Measurements from ENCODE around the gene JAG2. TPM values are rescaled to one million over a fixed set of nuclear protein-coding genes. Genes with fewer than 3 reads are reported as not detected.

The JAG2 gene
- total RNA-seq, 1 donor from 2014 or later: 84.1 TPM

GRCh38 chr14:105210266-105211025 is 41.9 kb upstream of the JAG2 start:
- Mint-ChIP-seq H3K4me3 (ENCODE audit: unreplicated experiment) (no peak overlapping the region), H3K36me3 (ENCODE audit: unreplicated experiment) (no peaks in the 10 kb centered on the region), H3K4me1 (ENCODE audit: low read depth, unreplicated experiment) (peaks cover 17% of the 10 kb centered on the region), H3K27me3 (ENCODE audit: unreplicated experiment) (peaks cover 12% of the 10 kb centered on the region), H3K27ac (ENCODE audit: unreplicated experiment) (peak overlapping the region; percentile 38), H3K9me3 (ENCODE audit: unreplicated experiment) (peaks cover 11% of the 10 kb centered on the region)
- no peak for TF ChIP-seq CTCF (IDR thresholded peaks at IDR 0.05; ENCODE audit: partially characterized antibody, unreplicated experiment)
- DNase-seq: no peak

- H3K4me1 Mint-ChIP-seq (ENCODE audit: low read depth, unreplicated experiment): peaks cover 12% of the 10 kb centered on the region
These were observed 41.1 kb upstream of the JAG2 start for GRCh38 chr14:105209646-105210045.

GRCh38 chr14:105209091-105209490 is 40.5 kb upstream of the JAG2 start:
- Mint-ChIP-seq H3K9me3 (ENCODE audit: unreplicated experiment) (peaks cover 9% of the 10 kb centered on the region), H3K36me3 (ENCODE audit: unreplicated experiment) (no peaks in the 10 kb centered on the region), H3K4me3 (ENCODE audit: unreplicated experiment) (no peak overlapping the region), H3K4me1 (ENCODE audit: low read depth, unreplicated experiment) (peaks cover 12% of the 10 kb centered on the region), H3K27ac (ENCODE audit: unreplicated experiment) (no peak overlapping the region), H3K27me3 (ENCODE audit: unreplicated experiment) (peaks cover 10% of the 10 kb centered on the region)
- TF ChIP-seq CTCF (IDR thresholded peaks at IDR 0.05; ENCODE audit: partially characterized antibody, unreplicated experiment): no peak
- DNase-seq: peak; percentile 16

More at GRCh38 chr14:105209646-105210045, 41.1 kb upstream of the JAG2 start:
- H3K27me3 Mint-ChIP-seq (ENCODE audit: unreplicated experiment): peaks cover 8% of the 10 kb centered on the region
- H3K4me3 Mint-ChIP-seq (ENCODE audit: unreplicated experiment): no peak overlapping the region
- H3K9me3 Mint-ChIP-seq (ENCODE audit: unreplicated experiment): peaks cover 9% of the 10 kb centered on the region
- DNase-seq: peak; percentile 8
- no peak for TF ChIP-seq CTCF (IDR thresholded peaks at IDR 0.05; ENCODE audit: partially characterized antibody, unreplicated experiment)
- no peaks in the 10 kb centered on the region for H3K36me3 Mint-ChIP-seq (ENCODE audit: unreplicated experiment)
- H3K27ac Mint-ChIP-seq (ENCODE audit: unreplicated experiment): no peak overlapping the region

GRCh38 chr14:105208738-105209075 is 40.1 kb upstream of the JAG2 start:
- no peaks in the 10 kb centered on the region for H3K36me3 Mint-ChIP-seq (ENCODE audit: unreplicated experiment)
- H3K27me3 Mint-ChIP-seq (ENCODE audit: unreplicated experiment): peaks cover 10% of the 10 kb centered on the region
- no peak overlapping the region for H3K4me3 Mint-ChIP-seq (ENCODE audit: unreplicated experiment)
- no peak overlapping the region for H3K27ac Mint-ChIP-seq (ENCODE audit: unreplicated experiment)
- DNase-seq: no peak
- no peak for TF ChIP-seq CTCF (IDR thresholded peaks at IDR 0.05; ENCODE audit: partially characterized antibody, unreplicated experiment)
- peaks cover 9% of the 10 kb centered on the region for H3K9me3 Mint-ChIP-seq (ENCODE audit: unreplicated experiment)
- peaks cover 12% of the 10 kb centered on the region for H3K4me1 Mint-ChIP-seq (ENCODE audit: low read depth, unreplicated experiment)

GRCh38 chr14:105207996-105208737 is 39.6 kb upstream of the JAG2 start:
- peak; percentile 17 for DNase-seq
- Mint-ChIP-seq H3K4me3 (ENCODE audit: unreplicated experiment) (no peak overlapping the region), H3K27me3 (ENCODE audit: unreplicated experiment) (peaks cover 7% of the 10 kb centered on the region), H3K27ac (ENCODE audit: unreplicated experiment) (no peak overlapping the region), H3K9me3 (ENCODE audit: unreplicated experiment) (peaks cover 7% of the 10 kb centered on the region), H3K4me1 (ENCODE audit: low read depth, unreplicated experiment) (peaks cover 7% of the 10 kb centered on the region), H3K36me3 (ENCODE audit: unreplicated experiment) (no peaks in the 10 kb centered on the region)
- no peak for TF ChIP-seq CTCF (IDR thresholded peaks at IDR 0.05; ENCODE audit: partially characterized antibody, unreplicated experiment)

Data from glutamatergic neuron (in vitro differentiated cells).